Measurements from ENCODE around the gene MPRIP.

- TF ChIP-seq CTCF (IDR thresholded peaks at IDR 0.05; ENCODE audit: poor library complexity) (no peak), EZH2phosphoT487 (IDR thresholded peaks at IDR 0.05; ENCODE audit: low read depth, severe bottlenecking, unreplicated experiment) (no peak)
Measured at GRCh38 chr17:17241656-17242055, 199.4 kb downstream of the MPRIP start.
